Trophoblast cell (in vitro differentiated cells and primary cell): ENCODE data around the gene BCKDK. TPM values are rescaled to one million over a fixed set of nuclear protein-coding genes. Genes with fewer than 3 reads are reported as not detected.
A peak's percentile ranks its signal among the peaks of the same experiment; 100 is the strongest.

ENCODE experiments used
- DNase-seq, 2 donors: peaks; one replicate each; pipeline ENCODE4 v3.0.0-alpha.2; 2016
- H2AFZ ChIP-seq: 2 replicates; pipeline ENCODE4 v1.6.1; 2013; ENCODE audit warnings: low read length, moderate library complexity, mild to moderate bottlenecking; ENCODE audit not compliant: insufficient read depth, poor library complexity
- H2AK5ac ChIP-seq: 2 replicates; pipeline ENCODE4 v1.6.1; 2013; ENCODE audit warnings: mild to moderate bottlenecking, low read length
- H2BK120ac ChIP-seq: 2 replicates; pipeline ENCODE4 v1.6.1; 2013; ENCODE audit warnings: low read length, mild to moderate bottlenecking, moderate library complexity; ENCODE audit not compliant: insufficient read depth, poor library complexity
- H2BK12ac ChIP-seq: 2 replicates; pipeline ENCODE4 v1.6.1; 2013; ENCODE audit warnings: mild to moderate bottlenecking, low read length, moderate library complexity
- H2BK5ac ChIP-seq: 2 replicates; pipeline ENCODE4 v1.6.1; 2013; ENCODE audit warnings: low read length, low read depth, moderate library complexity, mild to moderate bottlenecking; ENCODE audit not compliant: poor library complexity
- H3K14ac ChIP-seq: 2 replicates; pipeline ENCODE4 v1.6.1; 2013; ENCODE audit warnings: mild to moderate bottlenecking, low read length
- H3K18ac ChIP-seq: 2 replicates; pipeline ENCODE4 v1.6.1; 2013; ENCODE audit warnings: mild to moderate bottlenecking, low read length
- H3K23ac ChIP-seq: 2 replicates; pipeline ENCODE4 v1.6.1; 2013; ENCODE audit warnings: low read length
- H3K27ac ChIP-seq: 2 replicates; pipeline ENCODE4 v1.5.1; 2013; ENCODE audit warnings: low read depth, mild to moderate bottlenecking, inconsistent platforms, low read length, moderate library complexity
- H3K27me3 ChIP-seq: 2 replicates; pipeline ENCODE4 v1.6.1; 2013; ENCODE audit warnings: inconsistent platforms, mild to moderate bottlenecking, low read length, moderate library complexity; ENCODE audit not compliant: insufficient read depth
- H3K36me3 ChIP-seq, 2 experiments: 1 replicate in 1 of 2; 2 replicates in 1 of 2; pipeline ENCODE4 v1.6.1; 2013; ENCODE audit warnings: low read length in 2 of 2, mild to moderate bottlenecking in 2 of 2, moderate library complexity in 1 of 2; ENCODE audit not compliant: insufficient read depth in 2 of 2, control insufficient read depth in 1 of 2
- H3K4ac ChIP-seq: 2 replicates; pipeline ENCODE4 v1.6.1; 2013; ENCODE audit warnings: low read depth, mild to moderate bottlenecking, low read length, moderate library complexity
- H3K4me1 ChIP-seq, 2 experiments: 1 replicate in 1 of 2; 2 replicates in 1 of 2; pipeline ENCODE4 v1.6.1; 2013; ENCODE audit warnings: low read length in 2 of 2, mild to moderate bottlenecking in 2 of 2, moderate library complexity in 1 of 2; ENCODE audit not compliant: insufficient read depth in 2 of 2, control insufficient read depth in 1 of 2
- H3K4me2 ChIP-seq: 2 replicates; pipeline ENCODE4 v1.6.1; 2013; ENCODE audit warnings: inconsistent platforms, mild to moderate bottlenecking, low read length, moderate library complexity
- H3K4me3 ChIP-seq: 2 replicates; pipeline ENCODE4 v1.5.1; 2013; ENCODE audit warnings: mild to moderate bottlenecking, low read depth, low read length, inconsistent platforms
- H3K79me1 ChIP-seq: one replicate; pipeline ENCODE4 v1.6.1; 2013; ENCODE audit warnings: low read length
- H3K79me2 ChIP-seq: 2 replicates; pipeline ENCODE4 v1.6.1; 2013; ENCODE audit warnings: low read length, mild to moderate bottlenecking; ENCODE audit not compliant: control insufficient read depth, insufficient read depth, poor library complexity
- H3K9ac ChIP-seq: 2 replicates; pipeline ENCODE4 v1.6.1; 2013; ENCODE audit warnings: mild to moderate bottlenecking, low read length
- H3K9me3 ChIP-seq: 2 replicates; pipeline ENCODE4 v1.6.1; 2013; ENCODE audit warnings: low read depth, mild to moderate bottlenecking, control low read depth, inconsistent platforms, low read length; ENCODE audit not compliant: insufficient read depth
- H4K12ac ChIP-seq: 2 replicates; pipeline ENCODE4 v1.6.1; 2013; ENCODE audit warnings: low read depth, mild to moderate bottlenecking, low read length, moderate library complexity
- H4K8ac ChIP-seq: 2 replicates; pipeline ENCODE4 v1.6.1; 2013; ENCODE audit warnings: low read depth, mild to moderate bottlenecking, low read length, moderate library complexity
- H4K91ac ChIP-seq: one replicate; pipeline ENCODE4 v1.6.1; 2013; ENCODE audit warnings: low read depth, mild to moderate bottlenecking, low read length, moderate library complexity
- WGBS: extraction: QIAGEN DNeasy Blood & Tissue Kit; methylation state at CpG from one replicate; pipeline ENCODE4 v1.1.7; 2013; ENCODE audit warnings: missing lambda C conversion rate; ENCODE audit not compliant: insufficient read length, insufficient coverage; ENCODE audit errors: extremely low coverage; 5-methylcytosine and 5-hydroxymethylcytosine counted together
- polyA plus RNA-seq: library from polyadenylated mRNA; stranded (reverse); fragments of 200-250 nt; gene quantifications from 2 replicates; pipeline ENCODE4 v1.2.3, GENCODE V29; 2013

The BCKDK gene
- polyA plus RNA-seq, result 43.7 and 47.1 TPM in 2 replicates

- H3K4me2 ChIP-seq, result peak within 1 kb of the TSS; percentile 92
- H3K23ac ChIP-seq, result no peak within 1 kb of the TSS
- H3K18ac ChIP-seq, result peak within 1 kb of the TSS; percentile 95
- H3K9ac ChIP-seq, result peak within 1 kb of the TSS; percentile 93
- H3K27me3 ChIP-seq, result no peaks in the 10 kb centered on the region
- H3K79me2 ChIP-seq, result peaks cover 6% of the 10 kb centered on the region
- no CpG with 5 or more reads among the region's 68 CpGs for WGBS
- peak within 1 kb of the TSS; percentile 98 for H4K8ac ChIP-seq
- peak within 1 kb of the TSS; percentile 97 for H3K4me3 ChIP-seq
- peak within 1 kb of the TSS; percentile 99 for H3K14ac ChIP-seq
- H3K27ac ChIP-seq, result no peak within 1 kb of the TSS
- H4K12ac ChIP-seq, result peak within 1 kb of the TSS; percentile 96
- peak in 1 of 2 donors; percentile 56 for DNase-seq
- peaks cover 2% of the 10 kb centered on the region for H3K9me3 ChIP-seq
- peaks cover 0 to 14% of the 10 kb centered on the region in 2 experiments for H3K4me1 ChIP-seq
- no peak within 1 kb of the TSS for H2BK12ac ChIP-seq
- H3K4ac ChIP-seq, result peak within 1 kb of the TSS; percentile 96
- peaks cover 6% of the 10 kb centered on the region for H3K79me1 ChIP-seq
- peak within 1 kb of the TSS; percentile 83 for H2AK5ac ChIP-seq
- peak within 1 kb of the TSS; percentile 97 for H4K91ac ChIP-seq
- H2BK5ac ChIP-seq, result peak within 1 kb of the TSS; percentile 78
- H3K36me3 ChIP-seq, result peaks cover 36 to 40% of the 10 kb centered on the region in 2 experiments
- H2BK120ac ChIP-seq, result peak within 1 kb of the TSS; percentile 94
- peak within 1 kb of the TSS; percentile 100 for H2AFZ ChIP-seq
Observed at GRCh38 chr16:31108035-31108793, at the start of gene BCKDK. Gene BCKDK, plus strand, starts transcription at chr16:31108386. Its CDS starts 838 bp downstream, at chr16:31109224.

DNA sequence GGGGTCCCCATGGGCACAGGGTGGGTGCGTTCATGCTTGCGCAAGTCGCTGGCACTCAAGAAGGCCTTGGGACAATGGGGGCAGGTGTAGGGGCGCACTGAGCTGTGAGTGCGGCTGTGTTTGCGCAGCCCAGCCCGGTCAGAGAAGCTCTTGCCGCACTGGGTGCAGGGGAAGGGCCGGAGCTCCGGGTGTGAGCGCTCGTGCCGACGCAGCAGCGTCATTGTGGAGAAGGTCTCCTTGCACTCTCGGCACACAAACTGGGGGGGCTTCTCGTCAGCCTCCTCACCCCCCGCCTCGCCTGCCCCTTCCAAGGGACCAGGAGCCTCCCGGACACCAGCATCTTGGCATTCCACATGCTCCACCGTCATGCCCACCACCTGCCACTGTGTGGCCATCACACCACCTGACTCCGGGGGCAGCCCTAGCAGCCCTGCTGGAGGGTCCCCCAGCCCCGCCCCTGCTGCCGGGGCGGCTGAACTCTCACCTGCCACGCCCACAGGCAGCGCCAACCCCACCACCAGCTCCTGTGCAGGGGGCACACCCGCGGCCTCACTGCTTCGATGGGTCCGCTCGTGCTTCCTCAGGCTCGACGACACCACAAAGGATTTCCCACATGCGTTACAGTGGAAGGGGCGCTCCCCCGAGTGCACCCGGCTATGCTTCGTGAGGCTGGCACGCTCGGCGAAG lies 46.9 kb upstream of the BCKDK start:
- WGBS, result no CpG with 5 or more reads among the region's 42 CpGs
- Histone ChIP-seq H4K91ac (no peak overlapping the region), H3K14ac (no peak overlapping the region)

DNA sequence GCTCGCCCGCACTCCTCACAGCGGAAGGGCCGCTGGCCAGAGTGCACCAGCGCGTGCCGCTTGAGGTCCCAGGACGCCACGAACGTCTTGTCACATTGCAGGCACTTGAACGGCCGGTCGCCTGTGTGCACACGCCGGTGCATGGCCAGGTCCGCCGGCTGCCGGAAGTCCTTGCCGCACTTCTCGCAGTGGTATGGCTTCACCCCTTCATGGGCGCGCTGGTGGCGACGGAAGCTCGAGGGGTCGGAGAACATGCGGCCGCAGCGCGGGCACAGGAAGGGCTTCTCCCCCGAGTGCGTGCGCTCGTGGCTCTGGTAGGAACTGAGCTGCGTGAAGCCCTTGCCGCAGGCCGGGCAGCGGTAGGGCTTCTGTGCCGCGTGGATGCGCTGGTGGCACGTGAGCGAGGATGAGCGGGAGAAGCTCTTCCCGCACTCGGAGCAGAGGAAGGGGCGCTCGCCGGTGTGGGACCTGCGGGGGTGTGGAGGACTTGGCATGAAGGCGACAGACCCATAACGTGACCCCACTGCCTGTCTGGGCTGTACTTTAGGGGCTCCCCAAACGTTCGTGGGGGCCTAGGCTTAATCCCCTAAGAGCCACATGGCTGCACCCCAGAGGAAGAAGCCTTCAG lies 46.3 kb upstream of the BCKDK start:
- Histone ChIP-seq H3K4me3 (no peak overlapping the region), H2AK5ac (no peak overlapping the region), H3K27me3 (no peaks in the 10 kb centered on the region), H3K9ac (no peak overlapping the region), H3K18ac (no peak overlapping the region), H2AFZ (no peak overlapping the region), H2BK5ac (no peak overlapping the region), H3K4ac (no peak overlapping the region), H3K14ac (no peak overlapping the region), H3K9me3 (peaks cover 2% of the 10 kb centered on the region), H3K4me2 (no peak overlapping the region), H3K4me1 (peaks cover 10 to 16% of the 10 kb centered on the region in 2 experiments), H4K91ac (no peak overlapping the region), H4K8ac (no peak overlapping the region), H3K79me1 (peaks cover 6% of the 10 kb centered on the region), H2BK120ac (no peak overlapping the region), H4K12ac (no peak overlapping the region), H2BK12ac (no peak overlapping the region), H3K27ac (no peak overlapping the region), H3K23ac (no peak overlapping the region), H3K36me3 (peaks cover 32 to 36% of the 10 kb centered on the region in 2 experiments), H3K79me2 (no peaks in the 10 kb centered on the region)
- DNase-seq, result no peak
- WGBS, result no CpG with 5 or more reads among the region's 54 CpGs

More for the DNA sequence above, 46.9 kb upstream of the BCKDK start:
- no peak overlapping the region for H2BK5ac ChIP-seq
- H3K4ac ChIP-seq, result no peak overlapping the region
- H3K18ac ChIP-seq, result no peak overlapping the region
- H3K27ac ChIP-seq, result no peak overlapping the region
- H3K9ac ChIP-seq, result no peak overlapping the region
- H3K36me3 ChIP-seq, result peaks cover 32 to 36% of the 10 kb centered on the region in 2 experiments
- no peak overlapping the region for H2BK120ac ChIP-seq
- H2AFZ ChIP-seq, result no peak overlapping the region
- no peak overlapping the region for H3K4me3 ChIP-seq
- peaks cover 10 to 16% of the 10 kb centered on the region in 2 experiments for H3K4me1 ChIP-seq
- H4K12ac ChIP-seq, result no peak overlapping the region
- H3K23ac ChIP-seq, result no peak overlapping the region
- H2AK5ac ChIP-seq, result no peak overlapping the region
- H3K27me3 ChIP-seq, result no peaks in the 10 kb centered on the region
- H3K9me3 ChIP-seq, result peaks cover 2% of the 10 kb centered on the region
- H3K4me2 ChIP-seq, result no peak overlapping the region
- H2BK12ac ChIP-seq, result no peak overlapping the region
- DNase-seq, result no peak
- H3K79me1 ChIP-seq, result peaks cover 6% of the 10 kb centered on the region
- H4K8ac ChIP-seq, result no peak overlapping the region
- H3K79me2 ChIP-seq, result no peaks in the 10 kb centered on the region

DNA sequence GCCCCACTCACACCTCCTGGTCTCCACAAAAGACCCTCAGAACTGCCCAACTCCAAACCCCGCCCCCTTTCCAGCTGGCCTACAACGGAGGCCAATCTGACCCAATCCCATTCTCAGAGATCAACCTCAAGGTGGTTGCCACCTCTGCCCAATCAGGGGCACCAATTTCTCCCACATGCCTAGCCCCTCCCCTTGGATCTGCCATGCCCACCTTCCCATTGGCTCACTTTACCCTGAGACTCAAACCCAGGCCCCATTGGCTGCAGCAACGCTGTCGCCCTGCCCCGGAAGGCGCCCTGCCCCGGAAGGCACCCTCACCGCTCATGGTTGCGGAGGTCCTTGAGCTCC lies 44.7 kb upstream of the BCKDK start:
- H3K79me2 ChIP-seq, result no peaks in the 10 kb centered on the region
- no peak overlapping the region for H2BK12ac ChIP-seq
- no peak overlapping the region for H3K9ac ChIP-seq
- H2BK120ac ChIP-seq, result no peak overlapping the region
- no peak overlapping the region for H3K4ac ChIP-seq
- no peak overlapping the region for H3K23ac ChIP-seq
- H4K12ac ChIP-seq, result peak overlapping the region; percentile 14
- no peak overlapping the region for H2AK5ac ChIP-seq
- H4K8ac ChIP-seq, result no peak overlapping the region
- H3K9me3 ChIP-seq, result peaks cover 2% of the 10 kb centered on the region
- no peak overlapping the region for H3K27ac ChIP-seq
- no peak overlapping the region for H2BK5ac ChIP-seq
- H4K91ac ChIP-seq, result no peak overlapping the region
- peaks cover 10 to 16% of the 10 kb centered on the region in 2 experiments for H3K4me1 ChIP-seq
- peaks cover 30 to 32% of the 10 kb centered on the region in 2 experiments for H3K36me3 ChIP-seq
- no CpG with 5 or more reads among the region's 9 CpGs for WGBS
- H3K4me3 ChIP-seq, result no peak overlapping the region
- peaks cover 6% of the 10 kb centered on the region for H3K79me1 ChIP-seq
- H3K27me3 ChIP-seq, result no peaks in the 10 kb centered on the region
- H2AFZ ChIP-seq, result no peak overlapping the region
- DNase-seq, result no peak
- H3K14ac ChIP-seq, result no peak overlapping the region
- H3K18ac ChIP-seq, result peak overlapping the region; percentile 12
- H3K4me2 ChIP-seq, result no peak overlapping the region
